22Rv1 (cell line): ENCODE results near the gene GAPDH.

Experiments
- CTCF ChIP-seq: fragments of 450-650 bp; IDR thresholded peaks from 2 replicates; pipeline ENCODE4 v1.5.1; 2017; ENCODE audit warnings: mild to moderate bottlenecking
- ZFX ChIP-seq: fragments of 450-650 bp; IDR thresholded peaks from 2 replicates; pipeline ENCODE4 v1.6.1; 2017; ENCODE audit warnings: antibody characterized with exemption, borderline replicate concordance

GRCh38 chr12:6522193-6522592, 12.1 kb upstream of the GAPDH start:
- TF ChIP-seq CTCF (no peak), ZFX (no peak)
